A172 (cell line): ENCODE results near the gene SDC4. TPM values are rescaled to one million over a fixed set of nuclear protein-coding genes. Genes with fewer than 3 reads are reported as not detected.

ENCODE experiments used
- DNase-seq: peaks from one replicate; pipeline ENCODE4 v3.0.0-alpha.2; 2015; ENCODE audit warnings: low spot score
- total RNA-seq: library from RNA; depleted of rRNA; stranded (reverse); fragments of >200 nt; shearing (Covaris generic); gene quantifications from 2 replicates; pipeline ENCODE4 v1.2.3, GENCODE V29; 2014; rRNA removed

The SDC4 gene
- total RNA-seq, 1 experiment from 2014 or later, result 42.4 TPM

DNA sequence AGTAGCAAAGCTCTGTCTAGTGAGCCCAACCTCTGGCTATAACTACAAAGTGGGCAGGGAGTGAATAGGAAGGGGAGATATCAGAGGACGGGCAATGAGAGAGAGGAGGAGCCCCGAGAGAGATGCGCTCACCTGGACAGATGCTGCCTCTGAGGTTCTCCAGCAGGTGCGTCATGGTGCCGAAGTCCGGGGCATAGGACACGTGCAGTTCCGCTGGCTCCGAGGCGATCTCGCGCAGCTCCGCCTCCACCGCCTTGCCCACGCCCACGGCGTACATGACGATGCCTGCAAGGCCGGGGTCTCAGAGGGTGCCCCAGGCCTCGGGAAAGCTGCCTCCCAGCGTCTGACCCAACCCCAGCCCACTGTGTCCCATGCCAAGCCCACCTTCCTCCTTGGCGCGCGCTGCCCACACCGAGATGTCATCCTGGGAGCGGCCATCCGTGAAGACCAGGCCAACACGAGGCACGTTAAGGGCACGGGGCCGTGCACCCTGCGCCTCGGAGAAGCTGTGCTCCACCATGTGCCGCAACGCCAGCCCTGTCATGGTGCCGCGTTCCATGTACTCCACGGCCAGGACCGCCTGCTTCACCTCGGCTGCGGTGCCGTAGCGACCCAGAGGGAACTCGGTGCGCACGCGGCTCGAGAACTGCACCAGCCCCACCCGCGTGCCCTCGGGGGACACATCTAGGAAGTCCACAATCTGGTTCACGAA lies 50.3 kb downstream of the SDC4 start:
- no peak for DNase-seq

DNA sequence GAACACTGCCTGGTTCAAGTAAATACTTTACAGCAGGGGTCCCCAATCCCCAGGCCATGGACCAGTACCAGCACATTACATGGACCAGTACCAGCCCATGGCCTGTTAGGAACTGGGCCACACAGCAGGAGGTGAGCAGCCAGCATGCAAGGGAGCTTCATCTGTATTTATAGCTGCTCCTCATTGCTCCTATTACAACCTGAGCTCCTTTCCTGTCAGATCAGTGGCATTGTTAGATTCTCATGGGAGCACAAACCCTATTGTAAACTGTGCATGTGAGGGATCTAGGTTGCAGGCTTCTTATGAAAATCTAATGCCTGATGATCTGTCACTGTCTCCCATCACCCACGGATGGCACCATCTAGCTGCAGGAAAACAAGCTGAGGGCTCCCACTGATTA lies 53.6 kb downstream of the SDC4 start:
- DNase-seq, result no peak

DNA sequence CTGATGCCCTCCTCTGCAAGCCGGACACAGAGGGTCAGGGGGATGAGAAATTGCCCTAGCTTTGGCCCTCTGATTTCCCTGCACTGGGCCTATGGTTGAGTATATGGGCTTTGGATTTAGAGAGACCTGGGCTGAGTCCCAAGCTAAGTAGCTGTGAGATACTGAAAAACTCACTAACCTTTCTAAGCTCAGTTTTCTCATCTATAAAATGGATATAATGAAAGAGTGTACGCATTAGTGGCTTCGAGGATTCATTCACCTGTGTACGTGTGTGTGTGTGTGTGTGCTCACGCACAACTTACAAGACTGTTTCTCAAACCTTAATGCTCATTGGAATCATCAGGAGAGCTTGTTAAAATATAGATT lies 54.2 kb downstream of the SDC4 start:
- no peak for DNase-seq

DNA sequence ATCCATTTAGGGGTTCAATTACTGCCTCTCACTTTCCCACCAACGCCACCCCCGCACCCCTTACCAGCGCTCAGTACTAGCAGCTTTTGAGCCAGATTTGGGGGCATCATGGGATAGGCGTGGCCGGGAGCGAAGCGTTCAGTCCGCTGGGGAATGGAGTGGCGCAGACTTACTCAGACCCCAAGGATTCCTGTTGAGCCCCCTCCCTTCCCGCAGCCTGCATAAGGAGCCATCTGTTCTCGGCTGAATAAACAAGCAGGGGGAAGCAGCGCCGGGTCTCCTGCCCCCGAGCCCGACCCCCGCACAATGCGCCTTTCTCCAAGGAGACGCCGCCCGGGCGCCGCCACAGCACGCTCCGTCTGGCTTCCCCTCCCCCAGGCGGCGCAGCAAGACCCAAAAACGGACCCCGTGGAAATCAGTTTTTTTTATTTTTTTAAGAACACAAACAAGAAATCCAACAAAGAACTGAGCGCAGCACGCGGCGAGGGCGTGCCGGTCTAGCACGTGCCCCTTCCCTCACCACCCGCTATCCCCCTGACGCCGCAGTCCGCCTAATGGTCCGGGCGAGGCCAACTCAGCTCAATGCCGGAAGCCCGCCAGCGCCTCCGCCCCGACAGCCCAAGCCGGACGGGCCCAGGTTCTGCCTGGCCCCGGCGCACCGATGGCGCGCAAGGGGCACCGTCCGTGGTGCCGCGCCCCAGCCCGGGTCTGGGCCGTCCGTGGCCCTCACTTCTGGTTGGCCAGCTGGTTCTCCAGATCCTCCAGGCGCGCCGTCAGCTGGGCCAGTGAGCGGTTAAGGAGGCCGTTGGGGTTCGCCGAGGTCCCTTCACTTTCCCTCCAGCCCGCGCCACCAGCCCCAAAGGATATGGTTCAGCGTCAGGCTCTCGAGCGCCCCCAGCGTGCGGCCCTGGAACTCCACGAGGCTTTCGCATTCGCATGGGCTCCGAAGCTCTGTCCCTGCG lies 54.9 kb downstream of the SDC4 start:
- DNase-seq, result peak; percentile 27

DNA sequence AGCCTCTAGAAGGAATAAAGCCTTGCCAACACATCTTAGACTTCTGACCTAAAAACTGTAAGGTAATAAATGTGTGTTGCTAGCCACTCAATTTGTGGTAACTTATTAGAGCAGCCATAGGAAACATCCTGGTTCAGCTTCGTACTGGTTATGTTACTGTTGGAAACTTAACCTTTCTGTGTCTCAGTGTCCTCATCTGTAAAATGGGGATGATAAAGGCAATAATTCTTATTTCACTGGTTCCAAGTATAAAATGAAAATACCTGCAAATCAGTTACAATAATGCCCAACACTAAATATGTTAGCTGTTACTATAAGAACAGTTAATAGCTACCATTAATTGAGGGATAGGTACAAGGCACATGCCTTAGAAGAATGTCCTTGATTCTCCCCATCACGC lies 55.9 kb downstream of the SDC4 start:
- no peak for DNase-seq

DNA sequence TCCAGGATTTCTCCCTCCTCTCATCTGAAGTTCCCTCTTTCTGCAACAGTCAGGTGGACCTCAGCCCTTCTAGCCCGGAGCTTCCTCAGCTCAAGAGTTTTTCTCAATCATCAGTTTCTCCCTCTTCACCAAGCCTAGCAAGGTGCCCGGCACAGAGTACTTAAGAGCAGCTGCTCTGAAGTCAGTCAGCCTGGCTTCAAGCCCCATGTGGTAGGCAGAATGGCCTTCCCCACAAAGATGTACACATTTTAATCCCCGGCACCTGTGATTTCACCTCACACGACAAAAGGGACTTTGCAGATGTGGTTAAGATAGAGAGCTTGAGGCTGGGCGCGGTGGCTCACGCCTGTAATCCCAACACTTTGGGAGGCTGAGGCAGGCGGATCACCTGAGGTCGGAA lies 56.7 kb downstream of the SDC4 start:
- no peak for DNase-seq

DNA sequence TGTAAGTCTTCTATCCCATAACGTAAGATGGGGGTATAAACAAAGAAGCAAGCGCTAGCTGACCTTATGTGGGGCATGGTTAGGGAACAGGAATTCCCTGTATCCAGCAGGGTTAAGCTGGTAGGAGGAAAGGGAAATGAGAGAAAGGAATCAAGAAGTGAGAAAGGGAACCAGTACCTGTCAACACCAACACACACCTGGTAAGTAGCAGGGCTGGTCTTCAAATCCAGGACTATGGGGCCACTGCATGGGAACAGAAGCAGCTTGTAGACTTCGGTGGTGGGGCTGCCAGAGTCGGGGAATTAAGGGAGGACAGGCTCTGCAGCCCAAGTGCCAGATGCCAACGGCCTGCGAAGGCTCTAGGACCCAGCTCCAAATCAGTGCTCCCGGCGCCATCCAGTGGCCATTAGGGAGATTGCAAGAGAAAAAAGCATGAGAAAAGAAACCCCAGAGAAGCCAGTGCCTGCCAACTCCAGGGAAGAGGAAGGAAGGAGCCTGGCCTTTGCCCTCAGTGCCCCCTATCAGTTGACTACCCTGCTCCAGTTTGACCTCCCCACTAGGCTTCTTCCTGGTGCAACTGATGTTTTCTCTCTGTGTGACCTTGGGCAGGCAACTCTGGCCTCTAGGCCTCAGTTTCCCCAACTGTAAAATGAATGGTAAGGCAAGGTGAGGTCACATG lies 57.4 kb downstream of the SDC4 start:
- peak; percentile 73 for DNase-seq

DNA sequence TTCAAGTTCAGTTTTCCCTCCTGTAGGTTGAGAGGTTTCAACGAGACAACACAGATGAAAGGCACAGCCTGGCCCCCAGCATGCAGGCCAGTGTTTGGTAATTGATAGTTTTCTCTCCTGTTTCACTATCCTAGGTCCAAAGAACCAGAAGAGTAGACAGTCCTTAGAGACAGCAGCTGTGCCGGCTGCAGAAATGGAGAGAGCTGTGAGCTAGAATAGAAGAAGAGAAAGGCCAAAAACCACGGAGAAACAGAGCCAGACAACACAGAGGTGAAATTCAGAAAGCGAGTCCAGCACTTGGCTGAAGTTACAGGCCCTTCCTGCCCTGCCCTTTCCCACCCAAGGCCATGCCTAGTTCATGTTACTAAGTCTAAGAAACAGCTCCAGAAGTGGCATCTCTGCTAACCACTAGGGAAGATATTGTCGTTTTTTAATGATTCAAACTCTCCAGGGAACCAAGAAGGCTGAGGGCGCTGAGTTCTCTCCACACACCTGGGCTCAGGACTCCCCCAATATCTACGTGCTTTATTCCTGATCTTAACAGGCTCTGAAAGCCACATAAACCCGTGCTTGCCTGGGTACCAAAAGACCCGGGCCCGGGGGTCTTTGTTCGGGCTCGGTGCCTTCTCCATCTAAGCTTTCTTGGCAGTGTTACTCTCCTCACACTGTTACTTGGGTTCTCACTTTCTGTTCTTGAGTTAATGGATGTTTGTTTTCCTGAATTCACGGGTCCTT lies 58.1 kb downstream of the SDC4 start:
- no peak for DNase-seq

DNA sequence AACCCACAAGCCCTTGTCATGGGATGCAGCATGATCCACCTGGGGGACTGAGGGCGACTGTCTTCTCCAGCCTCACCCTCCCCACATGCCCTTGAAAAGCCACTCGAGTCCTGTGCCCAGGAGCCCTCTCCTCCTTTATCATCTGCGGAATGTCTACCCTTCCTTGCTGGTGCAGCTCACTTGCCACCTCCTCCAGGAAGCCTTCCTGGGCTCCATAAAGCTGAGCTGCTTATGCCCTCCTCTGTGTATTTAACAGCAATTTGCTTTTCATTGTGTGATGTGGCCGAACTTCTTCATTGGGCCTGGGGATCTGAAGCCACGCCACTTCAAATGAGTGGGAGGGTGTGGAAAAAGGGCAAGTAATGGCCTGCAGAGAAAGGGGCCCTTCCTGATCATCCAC lies 59.4 kb downstream of the SDC4 start:
- DNase-seq, result no peak

DNA sequence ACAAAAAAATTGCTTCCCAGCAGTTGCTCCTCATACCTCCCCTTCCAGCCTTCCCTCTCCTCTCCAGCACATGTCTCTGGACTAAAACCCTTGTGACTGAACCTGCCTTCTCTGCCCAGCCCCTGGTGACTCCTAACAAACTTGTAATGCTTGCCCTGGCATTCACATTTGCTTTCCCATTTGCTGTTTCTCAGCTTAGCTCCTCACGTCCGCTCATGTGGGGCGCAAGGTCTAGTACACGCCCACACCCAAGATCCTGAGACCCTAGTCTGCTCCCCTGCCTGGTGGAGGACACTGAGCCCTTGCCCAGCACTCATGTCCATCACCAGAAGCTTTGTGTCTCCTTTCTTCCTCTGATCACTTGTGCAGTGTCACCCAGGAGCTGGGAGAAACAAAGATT lies 59.8 kb downstream of the SDC4 start:
- DNase-seq, result no peak

DNA sequence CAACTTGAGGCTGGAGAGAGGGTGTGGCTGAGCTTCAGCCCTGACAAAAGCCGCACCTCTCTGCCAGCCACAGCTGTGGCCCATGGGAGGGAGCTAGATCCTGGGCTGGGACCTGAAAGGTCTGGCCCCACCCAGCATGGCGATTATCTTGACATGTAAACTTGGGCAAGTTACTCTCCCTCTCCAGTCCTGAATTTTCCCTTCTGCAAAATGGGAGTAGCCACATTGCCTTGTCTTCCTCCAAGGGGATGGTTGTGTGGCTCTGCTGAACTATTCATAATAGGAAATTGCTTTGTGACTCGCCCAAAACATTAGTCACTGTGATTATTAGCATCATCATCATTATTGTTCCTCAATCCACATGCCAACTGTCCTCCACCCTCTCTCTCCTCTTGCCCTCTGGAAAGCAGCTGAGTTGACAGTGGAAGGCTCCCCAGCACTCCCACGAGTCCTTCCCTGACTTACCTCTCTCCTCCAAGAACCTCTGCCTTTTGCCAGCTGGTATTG lies 64.6 kb downstream of the SDC4 start:
- DNase-seq, result peak; percentile 25

DNA sequence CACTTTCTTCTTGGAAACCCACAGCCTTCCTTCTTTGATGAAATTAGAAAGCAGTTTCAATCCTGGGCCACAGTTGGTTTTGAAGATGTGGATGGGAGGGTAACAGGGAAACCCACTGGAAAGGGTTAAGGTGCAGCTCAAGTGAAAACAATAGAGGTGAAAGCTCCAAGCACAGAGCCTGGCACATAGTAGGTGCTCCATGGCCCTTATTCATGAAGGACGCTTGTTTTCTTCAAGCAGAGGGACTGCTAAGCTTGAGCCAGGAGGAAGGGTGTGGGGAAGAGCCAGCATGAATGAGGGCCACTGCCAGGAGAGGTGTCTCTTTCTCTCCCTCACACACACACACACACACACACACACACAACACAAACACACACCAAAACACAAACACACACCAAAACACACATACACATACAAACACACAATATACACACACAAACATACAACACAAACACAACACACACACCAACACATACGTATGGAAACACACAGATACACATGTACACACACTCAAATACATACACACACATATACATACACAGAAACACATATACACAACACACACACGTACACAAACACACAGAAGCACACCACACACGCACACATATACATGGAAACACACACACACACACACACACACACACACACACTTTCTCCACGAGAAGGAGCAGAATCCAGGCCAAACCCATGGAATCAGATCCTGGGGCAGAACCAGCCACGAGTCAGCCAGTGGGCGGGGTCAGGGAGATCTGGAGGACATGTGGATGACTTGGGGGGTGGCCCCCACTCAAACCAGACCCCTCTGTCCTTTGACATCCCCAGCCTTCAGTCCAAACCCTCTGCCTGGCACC lies 65.3 kb downstream of the SDC4 start:
- no peak for DNase-seq

DNA sequence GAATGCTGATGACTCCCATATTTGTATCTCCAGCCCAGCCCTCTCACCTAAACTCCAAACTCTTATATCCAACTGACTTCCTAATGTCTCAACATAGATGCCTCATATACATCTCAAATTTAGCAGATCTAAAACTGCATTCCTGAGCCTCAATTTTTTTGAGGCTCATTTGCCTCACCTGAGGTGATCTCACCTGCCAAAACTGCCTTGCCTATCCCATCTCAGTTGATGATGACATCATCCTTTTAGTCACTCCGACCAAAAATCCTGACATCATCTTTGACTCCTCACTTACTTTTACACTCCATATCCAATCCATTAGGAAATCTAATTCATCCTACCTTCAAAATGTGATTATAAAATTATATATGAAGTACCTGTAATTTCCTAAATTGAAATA lies 68.2 kb downstream of the SDC4 start:
- no peak for DNase-seq

DNA sequence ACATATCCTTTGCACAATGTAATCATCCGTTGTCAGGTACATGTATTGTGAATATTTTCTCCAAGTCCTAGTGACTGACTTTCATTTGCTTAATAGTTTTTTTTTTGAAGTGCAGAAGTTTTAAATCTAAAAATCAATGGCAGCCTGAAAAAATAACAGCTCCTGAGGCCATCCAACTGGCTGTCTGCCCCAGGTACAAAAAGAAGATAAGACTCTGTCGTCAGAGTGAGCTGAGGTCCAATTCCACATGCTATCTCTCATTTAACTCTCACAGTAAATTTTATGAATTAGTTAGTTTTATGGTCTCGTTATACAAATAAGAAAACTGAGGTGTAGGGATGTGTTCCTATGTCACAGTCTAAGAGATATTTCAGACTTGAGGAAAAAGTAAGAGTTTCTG lies 72.9 kb downstream of the SDC4 start:
- DNase-seq, result no peak

Other genes starting within 250 kb of the SDC4 start
- not detected in 2 replicates for gene KCNS1, start 247.3 kb downstream of the SDC4 start, total RNA-seq
- not detected in 2 replicates for gene WFDC5, start 233.2 kb downstream of the SDC4 start, total RNA-seq
- gene WFDC12, start 224.0 kb downstream of the SDC4 start, total RNA-seq, result not detected in 2 replicates
- not detected in 2 replicates for gene PI3, start 173.5 kb downstream of the SDC4 start, total RNA-seq
- gene SEMG1, start 141.4 kb downstream of the SDC4 start, total RNA-seq, result not detected in 2 replicates
- not detected in 2 replicates for gene SEMG2, start 127.1 kb downstream of the SDC4 start, total RNA-seq
- gene SLPI, start 93.9 kb downstream of the SDC4 start, total RNA-seq, result 0.33 TPM in 1 of 2 replicates, not detected in the other
- gene RBPJL, start 41.6 kb downstream of the SDC4 start, total RNA-seq, result not detected in 2 replicates
- gene MATN4, start 40.1 kb downstream of the SDC4 start, total RNA-seq, result not detected in 2 replicates
- gene SYS1, start 14.7 kb upstream of the SDC4 start, total RNA-seq, result 14.5 and 18.6 TPM in 2 replicates
- not detected in 2 replicates for gene TP53TG5, start 29.9 kb upstream of the SDC4 start, total RNA-seq
- 1.7 and 7.0 TPM in 2 replicates for gene DBNDD2, start 59.9 kb upstream of the SDC4 start, total RNA-seq
- 78.8 and 86.0 TPM in 2 replicates for gene PIGT, start 67.7 kb upstream of the SDC4 start, total RNA-seq
- not detected in 2 replicates for gene WFDC2, start 121.3 kb upstream of the SDC4 start, total RNA-seq
- gene SPINT3, start 167.2 kb upstream of the SDC4 start, total RNA-seq, result not detected in 2 replicates
- gene WFDC6, start 191.1 kb upstream of the SDC4 start, total RNA-seq, result not detected in 2 replicates
- gene EPPIN, start 199.0 kb upstream of the SDC4 start, total RNA-seq, result not detected in 2 replicates
- not detected in 2 replicates for gene WFDC8, start 230.9 kb upstream of the SDC4 start, total RNA-seq